Esophagus muscularis mucosa (tissue), 3 donors: ENCODE measurements around the gene CRYBB1.

ENCODE experiments used
- POLR2A ChIP-seq: fragments of 450-650 bp; IDR thresholded peaks from one replicate; pipeline ENCODE4 v1.6.1; 2017; ENCODE audit warnings: antibody characterized with exemption, moderate library complexity, mild to moderate bottlenecking, low read depth
- POLR2AphosphoS5 ChIP-seq, 2 donors: sonication (generic); formaldehyde crosslinking; IDR thresholded peaks; one replicate each; pipeline ENCODE4 v1.6.1; 2017; ENCODE audit warnings: antibody characterized with exemption in 2 of 2
- TF ChIP-seq, protein P1 (sequence below), 3 experiments: fragments of 200-600 bp in 2 of 3; fragments of 450-650 bp in 1 of 3; sonication (generic) in 2 of 3; IDR thresholded peaks; one replicate each; pipeline ENCODE4 v1.5.1; 2017 to 2019; ENCODE audit warnings: antibody characterized with exemption in 3 of 3, mild to moderate bottlenecking in 2 of 3, moderate library complexity in 1 of 3

DNA sequence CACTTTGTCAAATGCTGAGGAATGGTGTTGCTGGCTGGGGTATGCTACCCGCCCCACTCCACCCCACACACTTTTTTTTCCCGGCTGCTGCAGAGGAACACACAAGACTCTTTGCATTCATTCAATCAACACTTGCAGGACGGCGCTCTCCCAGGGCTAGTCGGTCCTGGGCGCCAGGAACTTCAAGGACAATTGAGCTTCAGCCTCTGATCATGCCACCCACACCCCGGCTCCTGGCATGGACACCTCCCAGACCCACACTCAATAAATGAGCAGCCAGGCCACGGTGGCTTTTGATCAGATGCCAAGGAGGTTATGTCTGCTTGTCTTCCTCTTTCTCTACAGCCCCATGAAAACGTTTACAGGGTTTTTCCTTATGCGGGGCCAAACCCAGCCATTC, 47.7 kb downstream of the CRYBB1 start:
- TF ChIP-seq, protein P1, sequence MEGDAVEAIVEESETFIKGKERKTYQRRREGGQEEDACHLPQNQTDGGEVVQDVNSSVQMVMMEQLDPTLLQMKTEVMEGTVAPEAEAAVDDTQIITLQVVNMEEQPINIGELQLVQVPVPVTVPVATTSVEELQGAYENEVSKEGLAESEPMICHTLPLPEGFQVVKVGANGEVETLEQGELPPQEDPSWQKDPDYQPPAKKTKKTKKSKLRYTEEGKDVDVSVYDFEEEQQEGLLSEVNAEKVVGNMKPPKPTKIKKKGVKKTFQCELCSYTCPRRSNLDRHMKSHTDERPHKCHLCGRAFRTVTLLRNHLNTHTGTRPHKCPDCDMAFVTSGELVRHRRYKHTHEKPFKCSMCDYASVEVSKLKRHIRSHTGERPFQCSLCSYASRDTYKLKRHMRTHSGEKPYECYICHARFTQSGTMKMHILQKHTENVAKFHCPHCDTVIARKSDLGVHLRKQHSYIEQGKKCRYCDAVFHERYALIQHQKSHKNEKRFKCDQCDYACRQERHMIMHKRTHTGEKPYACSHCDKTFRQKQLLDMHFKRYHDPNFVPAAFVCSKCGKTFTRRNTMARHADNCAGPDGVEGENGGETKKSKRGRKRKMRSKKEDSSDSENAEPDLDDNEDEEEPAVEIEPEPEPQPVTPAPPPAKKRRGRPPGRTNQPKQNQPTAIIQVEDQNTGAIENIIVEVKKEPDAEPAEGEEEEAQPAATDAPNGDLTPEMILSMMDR (IDR thresholded peaks at IDR 0.05) = no peak
- TF ChIP-seq POLR2A = no peak
- TF ChIP-seq POLR2AphosphoS5 (IDR thresholded peaks at IDR 0.05) = no peak
